Stimulated activated CD8-positive, alpha-beta memory T cell treated with anti-CD3 and anti-CD28 coated beads, Interleukin-4, amount 100 ng/mL, for 24 hours (primary cell): ENCODE data around the gene SPECC1.
A peak's percentile ranks its signal among the peaks of the same experiment; 100 is the strongest.
"Not testable (repeated sequence)": the region's sequence is repeated elsewhere in the genome, so short reads cannot be mapped to it uniquely, and the experiment has no call there.

Source experiments
- DNase-seq: peaks from one replicate; pipeline ENCODE4 v3.0.0-alpha.2; 2020; ENCODE audit warnings: low read depth

The SPECC1 gene

GRCh38 chr17:20235747-20236146, 226.6 kb downstream of the SPECC1 start:
- DNase-seq: no peak

GRCh38 chr17:20236578-20237227, 227.5 kb downstream of the SPECC1 start:
- DNase-seq: no peak

- DNase-seq: not testable (repeated sequence)
These were observed 230.6 kb downstream of the SPECC1 start for GRCh38 chr17:20239776-20240175.

- DNase-seq: no peak
These were observed 232.7 kb downstream of the SPECC1 start for GRCh38 chr17:20241855-20242254.

- DNase-seq: no peak
These were observed 233.1 kb downstream of the SPECC1 start for GRCh38 chr17:20242271-20242670.

GRCh38 chr17:20243524-20243923, 234.4 kb downstream of the SPECC1 start:
- no peak for DNase-seq

- no peak for DNase-seq
These were observed 235.5 kb downstream of the SPECC1 start for GRCh38 chr17:20244671-20245070.

- DNase-seq: no peak
These were observed 237.5 kb downstream of the SPECC1 start for GRCh38 chr17:20246692-20247091.

GRCh38 chr17:20253323-20253722, 244.2 kb downstream of the SPECC1 start:
- DNase-seq: no peak

- DNase-seq: no peak
These were observed 245.4 kb downstream of the SPECC1 start for GRCh38 chr17:20254541-20254940.

GRCh38 chr17:20256144-20256543, 247.0 kb downstream of the SPECC1 start:
- DNase-seq: no peak

GRCh38 chr17:20257008-20257407, 247.8 kb downstream of the SPECC1 start:
- DNase-seq: no peak

GRCh38 chr17:20257798-20258197, 248.6 kb downstream of the SPECC1 start:
- no peak for DNase-seq

GRCh38 chr17:20259668-20260067, 250.5 kb downstream of the SPECC1 start:
- no peak for DNase-seq

- no peak for DNase-seq
These were observed 251.1 kb downstream of the SPECC1 start for GRCh38 chr17:20260268-20260667.

GRCh38 chr17:20262226-20263114, 253.3 kb downstream of the SPECC1 start:
- no peak for DNase-seq

GRCh38 chr17:20263115-20263433, 253.9 kb downstream of the SPECC1 start:
- not testable (repeated sequence) for DNase-seq

- DNase-seq: no peak
These were observed 254.4 kb downstream of the SPECC1 start for GRCh38 chr17:20263595-20263994.

- DNase-seq: no peak
These were observed 255.8 kb downstream of the SPECC1 start for GRCh38 chr17:20264996-20265395.

GRCh38 chr17:20266806-20267458, 257.8 kb downstream of the SPECC1 start:
- DNase-seq: no peak

GRCh38 chr17:20267459-20267842, 258.3 kb downstream of the SPECC1 start:
- peak; percentile 19 for DNase-seq

- DNase-seq: no peak
These were observed 261.2 kb downstream of the SPECC1 start for GRCh38 chr17:20270369-20270768.

GRCh38 chr17:20271011-20271610, 262.0 kb downstream of the SPECC1 start:
- no peak for DNase-seq
